HG03575 (cell line): Measurements from ENCODE around the gene LILRB4.
"Not testable (repeated sequence)": the region's sequence is repeated elsewhere in the genome, so short reads cannot be mapped to it uniquely, and the experiment has no call there.

ENCODE experiments used
- ATAC-seq: cut with Tn5 transposase; IDR thresholded peaks from one replicate; pipeline ENCODE4 v1.9.1; 2021; ENCODE audit not compliant: unreplicated experiment, insufficient number of reproducible peaks, low FRiP score; ENCODE audit errors: extremely low read depth

The LILRB4 gene

GRCh38 chr19:54644056-54644455 lies 18.7 kb upstream of the LILRB4 start:
- no peak for ATAC-seq

- ATAC-seq = no peak
Observed at GRCh38 chr19:54646331-54646841, 16.4 kb upstream of the LILRB4 start.

GRCh38 chr19:54648129-54648528 lies 14.7 kb upstream of the LILRB4 start:
- ATAC-seq = no peak

GRCh38 chr19:54650108-54650655 lies 12.6 kb upstream of the LILRB4 start:
- no peak for ATAC-seq

- no peak for ATAC-seq
Observed at GRCh38 chr19:54653181-54653809, 9.5 kb upstream of the LILRB4 start.

GRCh38 chr19:54654447-54655321 lies 8.1 kb upstream of the LILRB4 start:
- ATAC-seq = no peak

- no peak for ATAC-seq
Observed at GRCh38 chr19:54659300-54659699, 3.5 kb upstream of the LILRB4 start.

GRCh38 chr19:54660306-54660705 lies 2.5 kb upstream of the LILRB4 start:
- no peak for ATAC-seq

GRCh38 chr19:54660964-54661363 lies 1.8 kb upstream of the LILRB4 start:
- ATAC-seq = no peak

- ATAC-seq = no peak
Observed at GRCh38 chr19:54661846-54662481, 821 bp upstream of the LILRB4 start.

- no peak for ATAC-seq
Observed at GRCh38 chr19:54665530-54665929, 2.7 kb downstream of the LILRB4 start.

GRCh38 chr19:54667217-54667616 lies 4.4 kb downstream of the LILRB4 start:
- no peak for ATAC-seq

- ATAC-seq = no peak
Observed at GRCh38 chr19:54668353-54668752, 5.6 kb downstream of the LILRB4 start.

GRCh38 chr19:54670576-54671357 lies 8.0 kb downstream of the LILRB4 start:
- ATAC-seq = no peak

- no peak for ATAC-seq
Observed at GRCh38 chr19:54673222-54673621, 10.4 kb downstream of the LILRB4 start.

- ATAC-seq = no peak
Observed at GRCh38 chr19:54674021-54674617, 11.3 kb downstream of the LILRB4 start.

GRCh38 chr19:54676210-54676834 lies 13.5 kb downstream of the LILRB4 start:
- ATAC-seq = not testable (repeated sequence)

GRCh38 chr19:54677217-54677616 lies 14.4 kb downstream of the LILRB4 start:
- ATAC-seq = no peak
